ENCODE results near the gene RSKR. TPM values are rescaled to one million over a fixed set of nuclear protein-coding genes. Genes with fewer than 3 reads are reported as not detected.
"Not testable (repeated sequence)": the region's sequence is repeated elsewhere in the genome, so short reads cannot be mapped to it uniquely, and the experiment has no call there.

The RSKR gene
- total RNA-seq, 1 experiment from 2014 or later, result 15.7 TPM

DNA sequence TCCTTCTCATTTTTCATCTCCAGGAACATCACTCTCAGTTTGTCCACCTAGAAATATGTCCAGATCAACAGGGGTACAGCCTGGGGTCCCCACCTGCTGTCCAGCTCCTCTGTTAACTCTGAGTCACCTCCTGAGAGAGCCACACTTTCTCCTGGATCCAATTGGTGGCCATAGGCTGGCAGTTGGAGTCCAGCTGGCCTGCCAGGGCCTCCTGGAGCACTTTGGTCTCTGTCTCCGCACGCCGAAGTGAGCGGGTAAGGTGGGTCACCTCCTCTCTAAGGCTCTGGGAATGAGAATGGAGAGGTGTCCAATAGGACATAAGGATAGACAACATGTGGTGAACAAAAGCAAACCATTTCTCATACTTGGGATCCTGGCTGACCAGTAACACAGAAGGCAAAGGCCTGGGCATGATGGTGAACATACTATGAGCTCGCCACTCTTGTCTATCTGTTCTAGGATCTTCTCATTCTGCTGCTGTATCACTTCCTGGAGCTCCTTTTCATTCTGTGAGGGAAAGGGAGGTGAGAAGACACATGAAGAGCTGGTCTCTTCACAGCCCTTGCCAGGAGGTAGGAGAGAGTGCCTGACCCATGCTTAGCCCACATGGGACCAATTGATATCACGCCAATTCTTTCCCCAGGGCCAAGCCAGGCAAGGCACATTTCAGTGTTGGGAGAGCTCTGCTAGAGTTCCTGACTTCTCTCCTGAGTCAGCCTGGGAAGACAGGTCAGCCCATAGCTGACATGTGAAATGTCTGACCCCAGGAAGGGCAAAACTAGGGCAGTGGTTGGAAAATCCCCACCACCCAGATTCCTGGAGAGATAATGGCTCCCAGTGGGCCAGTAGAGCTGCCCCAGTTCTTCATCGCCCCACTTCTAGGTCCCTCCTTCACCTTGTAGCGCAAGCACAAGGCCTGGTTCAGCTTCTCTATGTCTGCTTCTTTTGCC is 35.5 kb downstream of the RSKR start:
- TF ChIP-seq, protein P1, sequence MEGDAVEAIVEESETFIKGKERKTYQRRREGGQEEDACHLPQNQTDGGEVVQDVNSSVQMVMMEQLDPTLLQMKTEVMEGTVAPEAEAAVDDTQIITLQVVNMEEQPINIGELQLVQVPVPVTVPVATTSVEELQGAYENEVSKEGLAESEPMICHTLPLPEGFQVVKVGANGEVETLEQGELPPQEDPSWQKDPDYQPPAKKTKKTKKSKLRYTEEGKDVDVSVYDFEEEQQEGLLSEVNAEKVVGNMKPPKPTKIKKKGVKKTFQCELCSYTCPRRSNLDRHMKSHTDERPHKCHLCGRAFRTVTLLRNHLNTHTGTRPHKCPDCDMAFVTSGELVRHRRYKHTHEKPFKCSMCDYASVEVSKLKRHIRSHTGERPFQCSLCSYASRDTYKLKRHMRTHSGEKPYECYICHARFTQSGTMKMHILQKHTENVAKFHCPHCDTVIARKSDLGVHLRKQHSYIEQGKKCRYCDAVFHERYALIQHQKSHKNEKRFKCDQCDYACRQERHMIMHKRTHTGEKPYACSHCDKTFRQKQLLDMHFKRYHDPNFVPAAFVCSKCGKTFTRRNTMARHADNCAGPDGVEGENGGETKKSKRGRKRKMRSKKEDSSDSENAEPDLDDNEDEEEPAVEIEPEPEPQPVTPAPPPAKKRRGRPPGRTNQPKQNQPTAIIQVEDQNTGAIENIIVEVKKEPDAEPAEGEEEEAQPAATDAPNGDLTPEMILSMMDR (IDR thresholded peaks at IDR 0.05; ENCODE audit: insufficient read depth in 1 of 2, low read depth in 1 of 2, low read length in 1 of 2, severe bottlenecking in 1 of 2, unreplicated experiment in 1 of 2), result no peak
- H3K4me1 Mint-ChIP-seq (ENCODE audit: low read depth, unreplicated experiment), result peaks cover 7% of the 10 kb centered on the region
- H3K36me3 ChIP-seq (ENCODE audit: control insufficient read depth, insufficient read depth, low read length), result peaks cover 5% of the 10 kb centered on the region
- H3K36me3 Mint-ChIP-seq (ENCODE audit: insufficient read depth, unreplicated experiment), result peaks cover 5% of the 10 kb centered on the region
- BruUV-seq (replicated peaks), result no TSS peak
- no peak for DNase-seq
- H3K4me1 ChIP-seq, result peaks cover 12% of the 10 kb centered on the region
- intact Hi-C loops (cut with micrococcal nuclease; ENCODE audit: unreplicated experiment), result loop anchor here (10.0 kb wide), 1 partner anchor 244 kb away; the partner anchor contains the start of genes IFT20 and TNFAIP1
- no peak overlapping the region for H3K4me3 Mint-ChIP-seq (ENCODE audit: unreplicated experiment)
- no peaks in the 10 kb centered on the region for H3K9me3 ChIP-seq
- no peak overlapping the region for H3K27ac Mint-ChIP-seq (ENCODE audit: unreplicated experiment)
- no peak overlapping the region for H3K4me3 ChIP-seq (ENCODE audit: low read depth, low read length)
- ChIA-PET CTCF (no interaction called here), POLR2A (no interaction called here)
- H3K9me3 Mint-ChIP-seq (ENCODE audit: unreplicated experiment), result no peaks in the 10 kb centered on the region
- H3K27me3 Mint-ChIP-seq (ENCODE audit: insufficient read depth, unreplicated experiment), result no peaks in the 10 kb centered on the region
- H3K27me3 ChIP-seq (replicated peaks; ENCODE audit: control insufficient read depth, insufficient read depth, low read length), result no peaks in the 10 kb centered on the region

DNA sequence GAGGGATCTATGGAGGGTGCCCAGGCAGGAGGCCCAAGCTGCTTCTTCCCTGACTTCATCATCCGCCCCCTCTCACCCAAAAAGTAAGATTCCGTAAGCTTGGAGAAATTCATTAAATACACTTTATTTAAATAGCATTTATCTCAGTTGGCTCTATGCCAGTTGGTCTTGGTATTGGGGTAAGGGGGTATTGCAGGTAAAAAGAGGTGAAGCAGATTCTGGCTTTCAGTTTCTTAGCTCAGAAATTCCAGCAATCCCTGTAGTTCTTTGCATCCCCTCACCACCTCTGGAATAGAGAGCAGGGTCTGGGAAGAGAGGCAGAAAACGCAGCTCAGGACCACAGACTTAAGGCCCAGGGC is 36.5 kb downstream of the RSKR start:
- Mint-ChIP-seq H3K27me3 (ENCODE audit: insufficient read depth, unreplicated experiment) (no peaks in the 10 kb centered on the region), H3K9me3 (ENCODE audit: unreplicated experiment) (no peaks in the 10 kb centered on the region), H3K36me3 (ENCODE audit: insufficient read depth, unreplicated experiment) (peaks cover 5% of the 10 kb centered on the region), H3K27ac (ENCODE audit: unreplicated experiment) (peak overlapping the region; percentile 40), H3K4me3 (ENCODE audit: unreplicated experiment) (no peak overlapping the region), H3K4me1 (ENCODE audit: low read depth, unreplicated experiment) (peaks cover 15% of the 10 kb centered on the region)
- Histone ChIP-seq H3K36me3 (ENCODE audit: control insufficient read depth, insufficient read depth, low read length) (peaks cover 5% of the 10 kb centered on the region), H3K4me3 (ENCODE audit: low read depth, low read length) (no peak overlapping the region), H3K9me3 (no peaks in the 10 kb centered on the region), H3K4me1 (peaks cover 18% of the 10 kb centered on the region), H3K27me3 (replicated peaks; ENCODE audit: control insufficient read depth, insufficient read depth, low read length) (no peaks in the 10 kb centered on the region)
- POLR2A ChIA-PET, result no interaction called here
- intact Hi-C loops (cut with micrococcal nuclease; ENCODE audit: unreplicated experiment), result loop anchor here (2.0 to 10.0 kb wide), 3 partner anchors 21 to 243 kb away; partner anchors contain the start of genes IFT20, SPAG5, TNFAIP1 and UNC119
- TF ChIP-seq, protein P1 (IDR thresholded peaks at IDR 0.05; ENCODE audit: insufficient read depth in 1 of 2, low read depth in 1 of 2, low read length in 1 of 2, severe bottlenecking in 1 of 2, unreplicated experiment in 1 of 2), result no peak
- CTCF ChIA-PET, result interaction anchor here (0.6 kb wide), 1 partner anchor 482 kb away, joined by 4 read pairs; no protein-coding TSS in a partner anchor
- DNase-seq, result no peak
- no TSS peak for BruUV-seq (replicated peaks)

DNA sequence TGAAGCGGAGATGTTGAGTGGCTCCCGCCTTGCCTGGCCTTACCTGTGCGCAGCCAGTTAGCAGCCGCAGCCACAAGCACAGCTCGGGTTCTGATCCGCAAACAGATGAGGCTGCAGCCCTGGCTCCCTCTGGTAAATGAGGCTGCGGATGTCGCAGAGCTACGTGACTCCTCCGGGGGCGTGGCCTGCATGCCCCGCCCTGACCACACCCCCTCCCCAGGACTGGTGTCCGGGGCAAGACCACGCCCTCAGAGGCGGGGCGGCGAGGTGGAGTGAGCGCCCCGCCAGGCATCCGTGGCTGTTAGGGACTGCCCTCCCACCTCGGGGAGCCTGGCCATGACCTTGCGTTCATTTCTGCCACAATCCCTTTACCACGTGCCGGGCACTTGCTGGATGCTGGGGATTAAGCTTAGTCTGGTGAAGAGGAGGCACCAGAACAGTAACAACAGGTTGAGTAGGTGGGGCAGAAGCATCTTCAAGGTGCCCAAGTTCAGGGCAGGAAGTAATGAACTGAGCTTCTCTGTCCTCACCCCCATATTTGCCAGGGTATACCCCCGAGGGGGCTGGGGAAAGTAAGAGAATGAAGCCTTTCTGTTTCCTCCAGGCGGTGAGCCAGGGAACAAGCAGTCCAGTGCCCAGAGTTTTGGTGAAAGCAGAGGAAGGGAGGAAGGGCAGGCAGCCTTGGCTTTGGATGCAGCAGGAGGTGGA is 37.1 kb downstream of the RSKR start, which contains the start of gene ALDOC:
Gene ALDOC (minus strand): TSS at position 138 of the 708 bp plus-strand sequence. CDS start 1,363 bp downstream, outside the sequence.
- Mint-ChIP-seq H3K4me1 (ENCODE audit: low read depth, unreplicated experiment) (peaks cover 20% of the 10 kb centered on the region), H3K4me3 (ENCODE audit: unreplicated experiment) (peak within 1 kb of the TSS; percentile 61), H3K9me3 (ENCODE audit: unreplicated experiment) (no peaks in the 10 kb centered on the region), H3K27me3 (ENCODE audit: insufficient read depth, unreplicated experiment) (no peaks in the 10 kb centered on the region), H3K36me3 (ENCODE audit: insufficient read depth, unreplicated experiment) (peaks cover 5% of the 10 kb centered on the region), H3K27ac (ENCODE audit: unreplicated experiment) (peak within 1 kb of the TSS; percentile 40)
- ChIA-PET CTCF (interaction anchor here (0.6 to 1.0 kb wide), 4 partner anchors 24 to 142 kb away, joined by 3 read pairs; partner anchors contain the start of gene RPL23A), POLR2A (interaction anchor here (0.5 to 1.0 kb wide), 7 partner anchors 9 to 1533 kb away, joined by 3 to 9 read pairs (median 4); partner anchors contain the start of genes SDF2, SUPT6H and TNFAIP1)
- Histone ChIP-seq H3K9me3 (no peaks in the 10 kb centered on the region), H3K27me3 (replicated peaks; ENCODE audit: control insufficient read depth, insufficient read depth, low read length) (no peaks in the 10 kb centered on the region), H3K36me3 (ENCODE audit: control insufficient read depth, insufficient read depth, low read length) (peaks cover 4% of the 10 kb centered on the region), H3K4me1 (peaks cover 23% of the 10 kb centered on the region), H3K4me3 (ENCODE audit: low read depth, low read length) (peak within 1 kb of the TSS; percentile 34)
- peak; percentile 96 to 97 for DNase-seq
- TF ChIP-seq, protein P1 (IDR thresholded peaks at IDR 0.05; ENCODE audit: insufficient read depth in 1 of 2, low read depth in 1 of 2, low read length in 1 of 2, severe bottlenecking in 1 of 2, unreplicated experiment in 1 of 2), result no peak
- BruUV-seq (replicated peaks), result no TSS peak
- intact Hi-C loops (cut with micrococcal nuclease; ENCODE audit: unreplicated experiment), result loop anchor here (2.0 to 10.0 kb wide), 3 partner anchors 22 to 242 kb away; partner anchors contain the start of genes IFT20, SPAG5, TNFAIP1 and UNC119

DNA sequence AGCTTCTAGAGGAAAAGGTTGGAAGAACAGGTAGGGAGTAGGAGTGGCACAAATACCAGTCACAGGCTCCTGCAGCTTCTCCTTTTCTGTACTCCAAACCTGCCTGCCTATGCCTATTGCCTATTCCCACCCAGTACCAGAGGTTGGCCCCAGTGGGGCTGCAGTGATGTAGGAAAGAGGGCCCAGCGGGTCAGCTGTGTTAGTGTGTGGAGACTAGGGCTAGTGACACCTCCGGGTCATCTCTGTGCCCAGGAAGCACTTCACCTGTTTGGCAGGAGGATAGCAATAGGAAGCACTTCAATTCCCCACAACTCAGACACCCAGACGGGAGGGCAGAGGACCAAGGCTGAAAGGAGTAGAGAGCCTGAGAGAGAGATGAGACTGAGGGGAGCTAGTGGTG is 38.0 kb downstream of the RSKR start:
- H3K4me3 ChIP-seq (ENCODE audit: low read depth, low read length), result peak overlapping the region; percentile 19
- BruUV-seq (replicated peaks); H3K9me3 ChIP-seq; H3K36me3 Mint-ChIP-seq (ENCODE audit: insufficient read depth, unreplicated experiment); CTCF ChIA-PET; H3K27me3 Mint-ChIP-seq (ENCODE audit: insufficient read depth, unreplicated experiment); H3K27ac Mint-ChIP-seq (ENCODE audit: unreplicated experiment); H3K27me3 ChIP-seq (replicated peaks; ENCODE audit: control insufficient read depth, insufficient read depth, low read length); POLR2A ChIA-PET; H3K9me3 Mint-ChIP-seq (ENCODE audit: unreplicated experiment); H3K36me3 ChIP-seq (ENCODE audit: control insufficient read depth, insufficient read depth, low read length); DNase-seq: not testable (repeated sequence)
- peak overlapping the region; percentile 61 for H3K4me3 Mint-ChIP-seq (ENCODE audit: unreplicated experiment)
- H3K4me1 ChIP-seq, result peaks cover 24% of the 10 kb centered on the region
- H3K4me1 Mint-ChIP-seq (ENCODE audit: low read depth, unreplicated experiment), result peaks cover 20% of the 10 kb centered on the region
- intact Hi-C loops (cut with micrococcal nuclease; ENCODE audit: unreplicated experiment), result loop anchor here (2.0 to 10.0 kb wide), 3 partner anchors 23 to 241 kb away; partner anchors contain the start of genes IFT20, SPAG5, TNFAIP1 and UNC119

Data from Caco-2 (cell line).